Activated B cell treated with CpG ODN at 0.5 μM for 24 hours (primary cell): Measurements from ENCODE around the gene LIN52. TPM values are rescaled to one million over a fixed set of nuclear protein-coding genes. Genes with fewer than 3 reads are reported as not detected.

Experiments
- ATAC-seq: fragments of 200-7000 bp; cut with Tn5 transposase; one replicate; pipeline ENCODE4 v1.10.0; 2021; ENCODE audit warnings: low read depth, mild to moderate bottlenecking, moderate library complexity
- CTCF ChIA-PET: fragments of 350-600 bp; sonication (Branson Sonifier 250); formaldehyde crosslinking; loops from one replicate; lab custom pipeline; 2021; ENCODE audit warnings: antibody characterized with exemption; lab: Charles Lee
- POLR2A ChIA-PET: fragments of 350-600 bp; sonication (Branson Sonifier 250); formaldehyde crosslinking; loops from one replicate; lab custom pipeline; 2021; ENCODE audit warnings: antibody characterized with exemption; lab: Charles Lee
- DNase-seq: peaks from one replicate; pipeline ENCODE4 v3.0.0; 2022
- H3K27ac Mint-ChIP-seq: one replicate; pipeline ENCODE4 v1.8.0; 2020; ENCODE audit warnings: mixed read lengths
- H3K27me3 Mint-ChIP-seq: one replicate; pipeline ENCODE4 v1.8.0; 2021; ENCODE audit warnings: mixed read lengths
- H3K36me3 Mint-ChIP-seq: one replicate; pipeline ENCODE4 v1.8.0; 2021; ENCODE audit warnings: low read depth, mixed read lengths
- H3K4me1 Mint-ChIP-seq: one replicate; pipeline ENCODE4 v1.8.0; 2021; ENCODE audit warnings: mixed read lengths
- H3K4me3 Mint-ChIP-seq: one replicate; pipeline ENCODE4 v1.8.0; 2020; ENCODE audit warnings: mild to moderate bottlenecking, mixed read lengths
- H3K9me3 Mint-ChIP-seq: one replicate; pipeline ENCODE4 v1.8.0; 2020; ENCODE audit warnings: mixed read lengths
- intact Hi-C: fragments of 100-400 bp; cut with micrococcal nuclease; formaldehyde crosslinking; loops from one replicate; pipeline ENCODE4 v1.15.1; 2024
- total RNA-seq: library from RNA; stranded (reverse); gene quantifications from 2 replicates; pipeline ENCODE4 v1.2.3, GENCODE V29; 2022
- TF ChIP-seq, protein P1 (sequence below): fragments of 200-600 bp; IDR thresholded peaks from one replicate; pipeline ENCODE4 v1.8.0; 2022; ENCODE audit warnings: antibody characterized with exemption, mild to moderate bottlenecking

Gene LIN52
- total RNA-seq, 1 donor from 2014 or later, result 12.4 TPM

GRCh38 chr14:74064883-74065282 is 19.9 kb upstream of the LIN52 start:
- CTCF ChIA-PET, result no interaction called here

DNA sequence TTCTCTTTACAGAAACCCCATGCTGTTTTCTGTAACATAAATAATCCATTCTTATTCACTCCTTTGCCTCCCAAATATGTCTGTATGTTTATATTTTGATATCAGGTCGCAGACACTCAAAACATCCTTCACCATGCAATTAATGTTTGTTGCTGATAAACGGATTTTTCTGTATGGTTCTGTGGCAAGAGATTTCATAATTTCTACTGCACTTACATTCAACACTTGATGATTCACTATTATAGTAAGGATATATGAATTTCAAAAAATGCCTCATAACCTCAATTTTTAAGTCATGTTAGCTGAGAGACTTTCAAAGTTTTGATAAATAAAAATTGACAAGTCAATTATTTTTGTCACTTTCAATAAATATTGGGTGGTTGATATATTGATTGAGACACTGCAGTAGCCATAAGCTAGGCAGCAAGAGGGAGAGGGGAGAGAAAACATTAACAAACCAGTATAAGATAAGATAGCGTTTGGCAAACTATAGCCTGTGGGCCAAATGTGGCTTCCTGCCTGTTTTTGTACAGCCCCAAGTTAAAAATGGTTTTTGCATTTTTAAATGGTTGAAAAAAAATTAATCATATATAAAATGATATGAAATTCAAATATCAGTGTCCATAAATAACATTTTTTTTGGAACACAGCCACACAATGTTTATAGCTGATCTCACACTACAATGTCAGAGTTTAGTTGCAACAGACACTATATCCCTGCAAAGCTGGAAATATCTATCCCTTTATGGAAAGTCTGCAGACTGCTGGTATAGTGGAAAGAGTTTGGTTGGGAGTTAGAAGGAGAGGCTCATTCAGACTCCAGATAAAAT is 18.8 kb upstream of the LIN52 start:
- Mint-ChIP-seq H3K27me3 (no peaks in the 10 kb centered on the region), H3K4me3 (no peak overlapping the region), H3K4me1 (no peaks in the 10 kb centered on the region), H3K27ac (no peak overlapping the region), H3K36me3 (peaks cover 52% of the 10 kb centered on the region), H3K9me3 (no peaks in the 10 kb centered on the region)
- TF ChIP-seq, protein P1, sequence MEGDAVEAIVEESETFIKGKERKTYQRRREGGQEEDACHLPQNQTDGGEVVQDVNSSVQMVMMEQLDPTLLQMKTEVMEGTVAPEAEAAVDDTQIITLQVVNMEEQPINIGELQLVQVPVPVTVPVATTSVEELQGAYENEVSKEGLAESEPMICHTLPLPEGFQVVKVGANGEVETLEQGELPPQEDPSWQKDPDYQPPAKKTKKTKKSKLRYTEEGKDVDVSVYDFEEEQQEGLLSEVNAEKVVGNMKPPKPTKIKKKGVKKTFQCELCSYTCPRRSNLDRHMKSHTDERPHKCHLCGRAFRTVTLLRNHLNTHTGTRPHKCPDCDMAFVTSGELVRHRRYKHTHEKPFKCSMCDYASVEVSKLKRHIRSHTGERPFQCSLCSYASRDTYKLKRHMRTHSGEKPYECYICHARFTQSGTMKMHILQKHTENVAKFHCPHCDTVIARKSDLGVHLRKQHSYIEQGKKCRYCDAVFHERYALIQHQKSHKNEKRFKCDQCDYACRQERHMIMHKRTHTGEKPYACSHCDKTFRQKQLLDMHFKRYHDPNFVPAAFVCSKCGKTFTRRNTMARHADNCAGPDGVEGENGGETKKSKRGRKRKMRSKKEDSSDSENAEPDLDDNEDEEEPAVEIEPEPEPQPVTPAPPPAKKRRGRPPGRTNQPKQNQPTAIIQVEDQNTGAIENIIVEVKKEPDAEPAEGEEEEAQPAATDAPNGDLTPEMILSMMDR, result no peak
- ATAC-seq (no peak), DNase-seq (no peak)
- CTCF ChIA-PET, result interaction anchor here (1.3 kb wide), 1 partner anchor 26 kb away, joined by 3 read pairs; no protein-coding TSS in a partner anchor
- POLR2A ChIA-PET, result no interaction called here
- intact Hi-C loops, result no loop called here

More at GRCh38 chr14:74064883-74065282, 19.9 kb upstream of the LIN52 start:
- DNase-seq (no peak), ATAC-seq (no peak)
- Mint-ChIP-seq H3K27ac (no peak overlapping the region), H3K4me3 (no peak overlapping the region), H3K9me3 (no peaks in the 10 kb centered on the region), H3K27me3 (no peaks in the 10 kb centered on the region), H3K36me3 (peaks cover 53% of the 10 kb centered on the region), H3K4me1 (no peaks in the 10 kb centered on the region)
- TF ChIP-seq, protein P1, result no peak
- POLR2A ChIA-PET, result interaction anchor here (0.7 kb wide), 1 partner anchor 764 kb away, joined by 3 read pairs; no protein-coding TSS in a partner anchor
- intact Hi-C loops, result no loop called here

DNA sequence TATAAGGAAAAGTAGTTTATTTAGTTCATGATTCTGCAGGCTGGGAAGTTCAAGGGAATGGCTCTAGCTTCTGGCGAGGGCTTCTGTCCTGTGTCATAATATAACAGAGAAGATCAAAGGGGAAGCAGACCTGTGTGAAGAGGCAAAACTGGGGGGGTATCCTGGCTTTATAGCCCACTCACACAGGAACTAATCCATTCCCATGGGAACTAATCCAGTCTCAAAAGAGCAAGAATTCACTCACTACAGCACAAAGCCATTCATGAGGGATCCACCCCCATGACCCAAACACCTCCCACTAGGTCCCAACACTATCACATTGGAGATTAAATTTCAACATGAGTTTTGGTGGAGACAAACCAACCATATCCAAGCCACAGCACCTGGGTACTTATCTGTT is 7.4 kb upstream of the LIN52 start:
- CTCF ChIA-PET, result no interaction called here
- DNase-seq (no peak), ATAC-seq (no peak)
- intact Hi-C loops, result no loop called here
- no peaks in the 10 kb centered on the region for H3K4me1 Mint-ChIP-seq
- H3K4me3 Mint-ChIP-seq, result no peak overlapping the region
- H3K27ac Mint-ChIP-seq, result no peak overlapping the region
- TF ChIP-seq, protein P1, result no peak
- peaks cover 6% of the 10 kb centered on the region for H3K36me3 Mint-ChIP-seq
- no peaks in the 10 kb centered on the region for H3K27me3 Mint-ChIP-seq
- H3K9me3 Mint-ChIP-seq, result no peaks in the 10 kb centered on the region
- POLR2A ChIA-PET, result no interaction called here

DNA sequence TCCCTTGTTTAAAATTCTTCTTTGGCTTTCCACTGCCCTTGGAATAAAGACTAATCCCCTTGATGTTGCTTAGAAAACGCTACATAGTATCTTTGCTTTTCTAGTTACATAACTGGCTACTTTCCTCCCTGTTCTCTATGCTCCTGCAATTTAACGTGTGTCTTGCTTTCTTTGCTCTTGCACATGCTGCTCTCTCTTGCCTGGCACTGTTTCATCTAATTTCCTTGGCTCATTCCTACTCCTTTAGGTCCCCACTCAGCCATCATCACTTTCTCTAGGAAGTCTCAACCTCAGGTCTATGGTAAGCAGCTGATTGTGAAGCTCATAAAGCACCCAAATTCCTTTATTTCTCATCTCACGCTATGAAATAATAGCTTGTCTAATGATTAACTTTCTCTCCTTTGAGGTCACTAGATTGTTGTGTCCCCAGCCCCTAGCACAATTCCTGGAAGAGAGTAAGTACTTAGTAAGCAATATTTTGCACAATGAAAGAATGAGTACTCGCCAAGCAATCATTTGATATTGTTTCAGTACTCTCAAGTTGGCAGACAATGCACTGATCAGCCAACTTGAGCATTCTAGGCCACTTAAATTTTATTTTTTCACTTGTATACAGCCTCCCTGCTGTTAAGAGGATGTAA is 3.8 kb upstream of the LIN52 start:
- intact Hi-C loops, result loop anchor here (5.0 to 10.0 kb wide), 3 partner anchors 229 to 944 kb away; partner anchors contain the start of genes LTBP2, PSEN1 and PTGR2

More for the DNA sequence above, 3.8 kb upstream of the LIN52 start:
- no peaks in the 10 kb centered on the region for H3K27me3 Mint-ChIP-seq
- no peak for ATAC-seq
- no peak overlapping the region for H3K27ac Mint-ChIP-seq
- DNase-seq, result no peak
- TF ChIP-seq, protein P1, result no peak
- H3K9me3 Mint-ChIP-seq, result no peaks in the 10 kb centered on the region
- H3K36me3 Mint-ChIP-seq, result peaks cover 18% of the 10 kb centered on the region
- CTCF ChIA-PET, result no interaction called here
- H3K4me1 Mint-ChIP-seq, result peaks cover 26% of the 10 kb centered on the region
- no peak overlapping the region for H3K4me3 Mint-ChIP-seq
- POLR2A ChIA-PET, result interaction anchor here (0.6 kb wide), 1 partner anchor 494 kb away, joined by 3 read pairs; no protein-coding TSS in a partner anchor
